ENCODE data around the gene PRXL2B.
"Not testable (repeated sequence)": the region's sequence is repeated elsewhere in the genome, so short reads cannot be mapped to it uniquely, and the experiment has no call there.

The PRXL2B gene

GRCh38 chr1:2551544-2551943 is 35.0 kb upstream of the PRXL2B start:
- not testable (repeated sequence) for DNase-seq

- DNase-seq = no peak
Observed at GRCh38 chr1:2552189-2552588, 34.4 kb upstream of the PRXL2B start.

- DNase-seq = not testable (repeated sequence)
Observed at GRCh38 chr1:2553076-2553475, 33.5 kb upstream of the PRXL2B start.

DNA sequence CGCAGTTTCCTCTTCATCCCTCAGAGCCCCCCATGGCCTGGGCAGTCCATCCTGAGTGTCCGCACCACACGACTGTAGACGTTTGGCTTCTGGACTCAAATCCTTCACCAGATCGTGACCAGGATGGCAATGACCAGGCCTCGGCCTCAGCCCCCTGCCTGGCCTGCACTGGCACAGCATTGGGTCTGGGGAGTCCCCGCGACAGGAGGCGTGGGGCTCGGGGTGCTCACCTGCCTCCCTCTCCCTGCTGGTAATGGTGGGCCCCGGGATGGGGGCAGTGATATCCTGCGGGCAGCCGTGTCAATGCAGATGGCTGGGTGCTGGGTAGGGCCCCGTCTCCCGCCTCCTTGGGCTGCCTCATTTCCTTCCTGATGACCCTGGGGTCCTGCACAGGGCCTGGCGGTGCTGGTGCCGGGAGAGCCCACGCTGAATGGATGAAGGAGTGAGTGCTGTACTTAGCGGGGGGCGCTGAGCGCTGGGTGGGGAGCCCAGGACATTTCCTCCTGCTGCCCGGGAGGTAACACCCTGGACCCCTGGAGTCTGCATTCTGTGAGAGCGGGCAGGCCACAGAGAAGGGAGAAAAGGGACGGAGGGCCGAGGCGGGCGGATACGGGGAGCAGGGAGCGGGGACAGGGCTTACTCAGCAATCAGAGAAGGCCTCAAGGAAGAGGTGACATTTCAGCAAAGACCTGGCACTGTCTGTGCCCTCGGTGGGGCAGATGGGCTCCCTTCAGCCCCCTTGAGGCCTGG is 32.5 kb upstream of the PRXL2B start:
- no peak for DNase-seq

DNA sequence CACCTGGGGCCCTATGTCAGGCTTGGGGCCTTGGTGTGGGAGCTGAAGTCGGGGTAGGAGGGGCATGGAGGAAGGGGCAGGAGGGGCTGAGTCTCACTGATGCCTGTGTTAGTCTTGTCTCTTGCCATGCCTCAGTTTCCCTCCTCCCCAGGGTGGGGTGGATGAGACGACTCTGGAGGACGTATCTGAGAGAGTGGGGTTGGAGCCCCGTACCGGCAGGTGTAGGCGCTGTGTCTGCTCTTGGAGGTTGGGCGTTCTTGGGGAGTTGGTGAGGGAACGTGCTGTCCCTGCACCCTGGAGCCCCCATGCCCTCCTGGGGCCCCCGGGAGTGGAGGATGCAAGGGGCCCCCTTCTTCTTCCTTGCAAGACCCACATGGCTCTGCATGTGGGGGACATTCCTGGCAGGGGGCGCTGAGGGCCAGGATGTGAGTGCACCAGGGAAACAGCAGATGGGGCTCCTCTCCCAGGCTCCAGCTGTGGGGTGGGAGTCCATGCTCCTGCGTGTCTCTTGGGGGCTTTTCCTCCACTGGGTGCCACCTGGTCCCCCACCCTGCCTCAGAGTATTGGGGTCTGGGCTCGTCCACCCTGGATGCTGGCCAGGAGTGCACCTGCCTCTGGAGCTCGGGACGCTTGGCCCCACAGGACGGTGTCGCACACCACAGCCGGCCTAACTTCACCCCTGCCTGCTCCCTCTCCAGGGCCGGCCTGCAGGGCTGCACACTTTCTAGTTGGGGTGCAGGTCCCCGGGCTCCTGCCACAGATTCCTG is 31.8 kb upstream of the PRXL2B start:
- DNase-seq = peak; percentile 35

- peak; percentile 68 for DNase-seq
Observed at GRCh38 chr1:2555634-2556276, 30.8 kb upstream of the PRXL2B start.

- peak; percentile 63 for DNase-seq
Observed at GRCh38 chr1:2556277-2556677, 30.3 kb upstream of the PRXL2B start, which contains the start of gene TNFRSF14. TSS of gene TNFRSF14 (plus strand) at chr1:2556371. CDS start at chr1:2556665, 294 bp downstream.

DNA sequence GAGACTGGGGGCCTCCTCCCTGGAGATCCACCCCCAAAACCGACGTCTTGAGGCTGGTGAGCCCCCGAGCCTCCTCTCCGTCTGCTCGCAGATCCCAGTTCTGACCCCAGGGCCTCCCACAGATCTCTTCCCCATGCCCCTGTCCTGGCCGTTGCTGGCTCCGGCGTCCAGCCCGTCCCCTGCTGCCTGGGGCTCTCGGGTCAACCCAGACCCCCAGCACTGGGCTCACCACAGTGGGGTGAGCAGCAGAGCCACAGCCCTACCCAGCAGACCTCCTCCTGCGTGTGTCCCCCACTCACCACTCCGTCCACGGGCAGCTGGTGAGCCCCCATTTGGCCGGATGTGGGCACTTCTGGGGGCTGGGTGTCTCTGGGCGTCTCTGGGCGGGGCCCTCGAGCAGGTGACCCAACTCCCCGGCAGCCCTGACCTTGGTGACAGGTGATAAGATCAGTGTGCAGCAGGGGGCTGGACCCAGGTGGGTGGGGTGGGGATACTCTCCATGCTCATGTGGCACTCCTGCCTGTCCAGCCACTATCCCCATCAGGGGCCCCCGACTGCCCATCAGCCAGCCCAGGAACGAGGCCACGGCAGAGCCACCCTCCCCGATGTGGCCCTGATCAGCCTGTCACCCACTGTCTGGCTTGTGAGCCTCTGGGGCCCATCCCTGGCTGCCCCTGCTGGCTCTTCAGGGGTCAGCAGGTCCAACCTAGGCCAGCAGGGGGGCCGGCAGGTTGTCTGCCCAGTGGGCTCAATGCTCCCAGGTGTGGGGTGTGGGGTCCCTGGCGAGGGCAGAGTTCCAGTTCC is 29.7 kb upstream of the PRXL2B start:
- DNase-seq = no peak

DNA sequence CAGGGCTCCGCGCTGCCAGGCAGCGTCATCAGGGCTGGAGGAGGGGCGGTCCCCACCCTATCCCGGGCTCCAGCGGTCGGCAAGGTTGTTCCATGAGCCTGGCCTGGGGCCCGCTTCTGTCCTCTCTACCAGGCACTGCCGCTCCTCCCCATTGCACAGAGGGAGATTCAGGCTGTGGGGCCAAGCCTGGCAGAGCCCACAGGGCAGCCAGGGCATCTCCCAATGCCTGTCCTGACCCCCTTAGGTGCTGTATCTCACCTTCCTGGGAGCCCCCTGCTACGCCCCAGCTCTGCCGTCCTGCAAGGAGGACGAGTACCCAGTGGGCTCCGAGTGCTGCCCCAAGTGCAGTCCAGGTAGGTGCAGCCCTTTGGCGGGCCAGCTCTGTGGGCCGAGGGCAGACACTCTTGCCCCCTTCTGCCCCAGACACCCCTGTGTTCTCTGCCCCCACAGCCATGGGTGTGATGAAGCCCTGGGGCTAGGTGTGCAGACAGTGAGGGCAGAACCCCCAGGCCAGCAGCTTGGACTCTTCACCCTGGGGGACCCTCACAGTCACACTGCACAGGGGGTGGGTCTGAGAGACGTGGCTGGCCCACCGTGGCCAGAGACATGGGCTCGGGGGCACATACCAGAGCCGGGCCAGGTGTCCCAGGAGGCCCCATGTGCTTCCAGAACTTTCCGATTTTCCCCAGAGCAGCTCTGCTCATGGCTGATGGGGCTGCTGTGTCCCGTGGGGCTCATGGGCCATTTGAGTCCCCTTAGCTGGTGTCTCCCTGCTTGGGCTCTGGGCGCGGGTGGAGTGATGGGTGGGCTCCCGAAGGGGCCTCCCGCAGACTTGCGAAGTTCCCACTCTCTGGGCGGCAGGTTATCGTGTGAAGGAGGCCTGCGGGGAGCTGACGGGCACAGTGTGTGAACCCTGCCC is 28.8 kb upstream of the PRXL2B start:
- no peak for DNase-seq

DNA sequence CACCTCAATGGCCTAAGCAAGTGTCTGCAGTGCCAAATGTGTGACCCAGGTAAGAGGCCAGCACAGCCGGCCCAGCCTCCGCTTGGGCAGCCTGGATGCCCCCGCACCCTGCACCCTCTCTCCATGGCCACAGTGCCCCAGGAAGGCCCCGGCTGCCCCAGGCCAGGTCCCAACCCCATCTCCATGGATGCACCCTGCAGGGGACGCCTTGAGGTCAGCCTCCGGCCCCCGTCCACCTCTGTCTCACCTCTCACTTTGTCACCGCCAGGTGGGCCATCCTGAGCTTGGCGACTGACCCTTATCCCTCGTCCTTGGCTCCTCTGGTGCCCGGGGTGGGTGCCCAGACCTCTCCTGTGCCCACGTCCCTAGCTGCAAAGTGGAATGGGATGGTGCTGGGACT is 28.2 kb upstream of the PRXL2B start:
- no peak for DNase-seq

GRCh38 chr1:2558861-2559260 is 27.7 kb upstream of the PRXL2B start:
- no peak for DNase-seq

- no peak for DNase-seq
Observed at GRCh38 chr1:2559509-2560298, 26.9 kb upstream of the PRXL2B start.

DNA sequence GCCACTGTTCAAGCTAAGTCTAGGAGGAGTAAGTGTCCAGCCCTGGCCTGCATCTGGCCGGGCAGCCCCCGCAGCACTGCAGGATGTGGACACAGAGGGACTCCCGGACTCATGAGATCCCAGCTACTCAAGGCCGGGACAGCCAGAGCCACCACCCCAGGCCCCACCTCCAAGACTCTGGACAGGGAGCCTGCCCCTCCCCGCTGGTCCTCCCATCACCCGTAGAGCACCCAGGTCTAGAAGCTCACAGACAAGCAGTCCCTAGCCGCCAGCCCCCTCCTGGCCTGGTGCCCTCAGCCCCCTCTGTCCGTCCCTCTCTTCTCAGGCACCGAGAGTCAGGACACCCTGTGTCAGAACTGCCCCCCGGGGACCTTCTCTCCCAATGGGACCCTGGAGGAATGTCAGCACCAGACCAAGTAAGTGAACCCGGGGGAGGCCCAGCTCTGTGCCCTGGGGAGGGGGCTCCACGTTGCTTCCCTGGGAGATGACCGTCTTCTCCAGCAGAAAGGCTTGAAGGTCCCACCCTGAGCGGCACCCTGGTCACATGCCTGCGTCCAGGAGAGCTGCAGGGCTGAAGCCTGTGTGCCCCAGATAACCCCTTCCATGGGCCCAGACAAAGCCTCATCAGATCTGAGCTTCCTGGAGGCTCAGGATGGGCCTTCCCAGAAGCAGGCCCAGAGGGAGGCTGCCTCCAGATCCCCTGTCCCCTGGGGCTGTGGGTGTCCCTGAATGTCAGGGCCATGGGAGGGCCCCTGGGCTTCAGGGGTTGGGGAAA is 26.1 kb upstream of the PRXL2B start:
- DNase-seq = no peak

- DNase-seq = no peak
Observed at GRCh38 chr1:2561446-2561845, 25.1 kb upstream of the PRXL2B start.

DNA sequence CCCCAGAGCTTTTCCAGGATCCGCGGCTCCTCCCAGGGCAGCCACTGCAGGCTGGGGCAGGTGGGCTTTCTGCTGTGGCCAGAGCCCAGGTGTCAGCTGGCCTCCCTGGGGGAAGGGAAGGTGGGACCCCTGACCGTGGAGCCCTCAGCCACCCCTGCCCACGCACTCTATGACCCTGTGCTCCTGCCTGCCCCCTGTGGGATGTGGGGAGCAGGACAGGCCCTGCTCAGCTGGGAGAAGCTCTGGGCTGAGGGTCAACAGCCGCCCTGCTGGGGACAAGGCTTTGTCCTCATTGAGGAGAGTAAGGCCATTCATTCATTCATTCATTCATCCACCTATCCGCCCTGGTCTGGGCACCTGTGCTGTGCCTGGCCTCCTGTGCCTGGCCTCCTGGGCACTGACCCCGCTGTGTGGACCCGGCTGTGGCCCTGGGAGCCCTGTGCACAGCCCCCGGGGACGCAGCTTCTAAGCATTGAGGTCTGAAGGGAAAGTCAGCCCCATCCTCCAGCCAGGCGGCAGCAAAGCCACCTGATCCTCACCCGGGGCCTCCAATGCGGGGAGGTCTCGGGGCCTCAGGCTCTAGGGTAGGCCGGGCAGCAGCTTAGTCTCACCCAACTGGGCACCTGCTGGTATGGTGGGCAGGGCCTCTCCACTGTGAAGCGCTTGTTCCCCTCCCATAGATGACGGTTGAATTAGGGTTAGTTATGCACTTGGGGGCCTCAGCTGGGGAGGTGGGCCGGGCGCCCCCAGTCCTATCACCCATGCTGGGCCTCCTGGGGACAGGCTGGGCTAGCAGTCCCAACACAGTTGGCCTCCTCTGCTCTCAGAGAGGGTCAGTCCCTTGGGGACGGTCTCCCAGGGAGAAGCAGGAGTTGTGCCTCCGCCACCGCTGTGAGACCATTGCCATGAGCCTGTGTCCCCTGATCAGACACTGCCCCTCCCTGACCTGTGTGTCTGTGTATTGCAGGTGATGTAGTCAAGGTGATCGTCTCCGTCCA is 24.4 kb upstream of the PRXL2B start:
- no peak for DNase-seq

DNA sequence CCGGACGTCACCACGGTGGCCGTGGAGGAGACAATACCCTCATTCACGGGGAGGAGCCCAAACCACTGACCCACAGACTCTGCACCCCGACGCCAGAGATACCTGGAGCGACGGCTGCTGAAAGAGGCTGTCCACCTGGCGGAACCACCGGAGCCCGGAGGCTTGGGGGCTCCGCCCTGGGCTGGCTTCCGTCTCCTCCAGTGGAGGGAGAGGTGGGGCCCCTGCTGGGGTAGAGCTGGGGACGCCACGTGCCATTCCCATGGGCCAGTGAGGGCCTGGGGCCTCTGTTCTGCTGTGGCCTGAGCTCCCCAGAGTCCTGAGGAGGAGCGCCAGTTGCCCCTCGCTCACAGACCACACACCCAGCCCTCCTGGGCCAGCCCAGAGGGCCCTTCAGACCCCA is 23.4 kb upstream of the PRXL2B start:
- DNase-seq = no peak

GRCh38 chr1:2564006-2564814 is 22.4 kb upstream of the PRXL2B start:
- no peak for DNase-seq
